SK-MEL-5 (cell line): ENCODE data around the gene NFKBIZ. TPM values are rescaled to one million over a fixed set of nuclear protein-coding genes. Genes with fewer than 3 reads are reported as not detected.

ENCODE experiments used
- DNase-seq: peaks from one replicate; pipeline ENCODE4 v3.0.0-alpha.2; 2016; ENCODE audit warnings: low read depth, low spot score
- in situ Hi-C: cut with HindIII; loops from 2 replicates; pipeline ENCODE4 v1.10.0; 2016; ENCODE audit warnings: low sequenced_read_pairs, high pct_unique_total_duplicates, low pct_unique_long_range_greater_than_20kb
- total RNA-seq: library from RNA; depleted of rRNA; stranded (reverse); fragments of >200 nt; shearing (Covaris generic); gene quantifications from 2 replicates; pipeline ENCODE4 v1.2.3, GENCODE V29; 2014

NFKBIZ gene
- total RNA-seq, 1 experiment from 2014 or later: 69.0 TPM

- in situ Hi-C loops: loop anchor here (25.0 kb wide), 1 partner anchor 718 kb away; no protein-coding TSS in a partner anchor
- no peak for DNase-seq
Measured at GRCh38 chr3:101819649-101820206, 29.6 kb upstream of the NFKBIZ start.

- in situ Hi-C loops: loop anchor here (25.0 kb wide), 1 partner anchor 716 kb away; no protein-coding TSS in a partner anchor
- no peak for DNase-seq
Measured at GRCh38 chr3:101821503-101821902, 27.8 kb upstream of the NFKBIZ start.

- in situ Hi-C loops: loop anchor here (25.0 kb wide), 1 partner anchor 714 kb away; no protein-coding TSS in a partner anchor
- DNase-seq: no peak
Measured at GRCh38 chr3:101823525-101823924, 25.8 kb upstream of the NFKBIZ start.

GRCh38 chr3:101824702-101825101 is 24.6 kb upstream of the NFKBIZ start:
- in situ Hi-C loops: loop anchor here (25.0 kb wide), 1 partner anchor 713 kb away; no protein-coding TSS in a partner anchor
- DNase-seq: no peak

DNA sequence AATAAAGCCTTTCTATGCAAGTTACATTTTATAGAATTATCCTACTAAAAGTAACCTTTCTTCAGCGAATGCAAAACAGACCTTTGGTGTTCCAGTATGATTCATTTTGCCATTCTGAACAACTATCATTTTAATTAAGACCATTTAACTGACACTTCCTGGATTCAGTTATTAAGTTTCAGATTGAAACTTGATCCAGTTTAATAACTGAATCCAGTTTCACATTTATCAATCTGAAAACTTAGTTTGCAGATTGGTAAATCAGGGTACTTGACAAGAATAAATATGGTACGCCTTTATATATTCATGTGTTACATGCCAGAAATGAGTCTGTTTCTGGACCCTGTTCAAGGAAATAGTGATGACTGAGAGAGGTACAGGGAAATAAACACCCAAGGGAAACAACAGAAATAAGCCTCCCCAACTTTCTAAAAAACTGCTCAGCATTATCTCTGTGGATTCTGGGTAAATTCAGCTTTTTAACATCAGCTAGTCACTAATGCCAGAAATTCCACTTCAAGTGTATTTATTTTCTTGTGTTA is 23.3 kb upstream of the NFKBIZ start:
- in situ Hi-C loops: no loop called here
- no peak for DNase-seq

DNA sequence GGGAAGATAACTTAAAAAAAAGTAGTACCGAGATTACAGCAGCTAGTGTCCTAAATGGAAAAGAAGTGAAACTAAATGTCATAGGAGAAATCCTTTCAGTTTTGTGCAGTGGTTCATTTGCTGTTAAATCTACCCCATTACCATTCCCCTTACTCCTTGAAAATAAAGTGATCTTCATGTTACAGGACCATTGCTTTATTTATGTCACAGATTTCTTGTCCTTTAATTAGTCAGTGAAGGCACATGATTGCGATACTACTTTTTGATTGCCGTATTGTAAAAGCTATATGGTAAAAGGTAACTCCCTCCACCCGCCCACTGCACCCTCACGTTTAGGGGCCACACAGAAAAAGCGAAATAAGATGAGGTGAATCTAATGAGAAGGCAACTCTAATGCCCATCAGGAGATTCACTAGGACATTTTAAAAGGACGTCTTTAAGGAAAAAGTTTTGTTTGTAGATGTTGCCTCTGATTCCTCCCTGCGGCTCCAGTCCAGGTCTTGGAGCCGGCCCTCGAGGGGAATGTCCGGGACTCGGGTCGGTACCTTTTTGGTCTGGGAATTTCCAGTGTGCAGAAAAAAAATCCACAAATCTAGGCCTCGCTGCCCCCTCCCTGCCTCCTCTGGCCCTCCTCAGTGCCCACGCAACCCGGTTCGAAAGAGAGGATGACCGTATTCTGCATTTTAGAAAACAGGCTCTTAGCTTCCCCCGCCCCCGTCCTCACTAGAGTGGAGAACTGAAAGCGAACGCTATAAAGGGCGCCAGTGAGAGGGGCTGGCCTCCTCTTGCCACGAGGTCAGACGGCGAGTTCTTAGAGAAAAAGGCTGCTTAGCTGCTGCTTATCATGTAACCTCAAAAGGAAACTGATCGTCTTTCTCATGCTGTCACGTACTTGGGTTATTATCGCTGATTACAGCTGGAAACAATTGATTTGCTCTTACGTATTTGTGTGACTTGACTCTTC is 21.8 kb upstream of the NFKBIZ start:
- in situ Hi-C loops: no loop called here
- peak; percentile 86 for DNase-seq

DNA sequence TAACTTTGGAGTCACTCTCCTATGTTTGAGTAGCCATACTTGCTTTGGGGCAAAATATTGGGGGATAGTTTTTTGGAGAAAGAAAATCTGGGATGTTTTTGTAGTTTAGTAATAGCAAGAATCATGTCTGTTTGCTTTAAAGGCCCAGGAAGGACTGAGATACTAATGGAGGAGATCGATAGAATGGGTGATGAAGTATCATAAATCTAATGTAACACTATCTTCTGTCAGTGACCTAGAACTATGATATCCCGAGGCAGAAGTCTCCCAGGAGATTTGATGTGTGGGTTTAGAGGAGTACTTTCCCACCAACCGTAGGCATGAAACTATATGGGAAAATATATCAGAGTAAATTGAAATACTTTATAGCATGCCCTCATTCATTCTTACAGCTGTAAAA is 21.0 kb upstream of the NFKBIZ start:
- in situ Hi-C loops: no loop called here

DNA sequence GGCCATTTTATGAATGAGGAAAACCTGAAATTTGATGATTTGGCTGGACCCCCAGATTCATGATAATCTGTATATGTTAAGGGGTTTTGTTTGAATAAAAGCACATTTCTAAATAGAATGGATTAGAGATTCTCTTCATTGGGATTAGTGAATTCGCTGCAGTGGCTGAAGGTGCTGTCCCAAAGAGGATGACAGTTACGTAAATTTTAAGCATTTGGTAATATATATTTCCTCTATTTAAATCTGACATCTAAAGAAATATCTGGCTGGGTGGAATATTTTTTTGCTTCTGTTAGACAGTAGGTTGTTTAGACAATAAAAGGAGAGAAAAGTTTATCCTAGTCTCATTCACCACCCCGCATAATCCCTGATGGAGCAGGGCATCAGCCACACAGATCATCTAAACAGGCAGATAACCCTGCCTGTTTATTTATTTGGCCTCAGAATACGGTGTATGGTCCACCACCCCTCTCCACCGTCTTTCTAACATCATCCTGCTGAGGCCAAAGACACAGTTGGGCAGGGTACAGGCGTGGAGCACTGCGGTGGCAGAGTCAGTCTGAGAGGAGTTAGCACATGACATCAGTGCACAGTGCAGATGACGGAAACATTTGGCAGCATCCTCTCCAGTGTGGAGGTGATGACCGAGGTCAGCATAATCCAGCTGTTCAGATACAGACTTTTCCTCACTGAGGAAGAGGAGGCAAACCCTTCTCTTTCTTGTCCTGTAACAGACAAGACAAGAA is 20.4 kb upstream of the NFKBIZ start:
- in situ Hi-C loops: no loop called here
- DNase-seq: peak; percentile 37

More for the DNA sequence above, 21.0 kb upstream of the NFKBIZ start:
- peak; percentile 15 for DNase-seq

GRCh38 chr3:101829437-101829830 is 19.9 kb upstream of the NFKBIZ start:
- DNase-seq: no peak
- in situ Hi-C loops: no loop called here

DNA sequence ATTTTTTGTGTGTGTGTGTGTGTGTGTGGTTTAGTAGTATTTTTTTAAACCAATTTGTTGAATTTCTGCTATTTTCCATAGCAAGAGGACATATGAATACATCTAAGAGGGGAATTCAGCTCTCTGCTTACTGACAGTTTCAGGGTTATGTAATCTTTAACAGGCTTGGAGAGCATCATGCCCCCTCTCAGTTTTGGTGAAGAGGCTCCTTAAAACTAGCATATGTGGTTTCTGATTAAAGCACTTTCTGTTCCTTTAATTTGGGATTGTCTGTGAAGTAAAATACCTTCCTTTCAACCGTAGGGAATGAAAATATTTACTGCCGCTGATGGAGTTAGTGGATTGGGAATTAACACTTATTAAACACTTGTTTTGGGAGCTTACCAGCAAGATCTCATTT is 19.4 kb upstream of the NFKBIZ start:
- DNase-seq: no peak
- in situ Hi-C loops: no loop called here

DNA sequence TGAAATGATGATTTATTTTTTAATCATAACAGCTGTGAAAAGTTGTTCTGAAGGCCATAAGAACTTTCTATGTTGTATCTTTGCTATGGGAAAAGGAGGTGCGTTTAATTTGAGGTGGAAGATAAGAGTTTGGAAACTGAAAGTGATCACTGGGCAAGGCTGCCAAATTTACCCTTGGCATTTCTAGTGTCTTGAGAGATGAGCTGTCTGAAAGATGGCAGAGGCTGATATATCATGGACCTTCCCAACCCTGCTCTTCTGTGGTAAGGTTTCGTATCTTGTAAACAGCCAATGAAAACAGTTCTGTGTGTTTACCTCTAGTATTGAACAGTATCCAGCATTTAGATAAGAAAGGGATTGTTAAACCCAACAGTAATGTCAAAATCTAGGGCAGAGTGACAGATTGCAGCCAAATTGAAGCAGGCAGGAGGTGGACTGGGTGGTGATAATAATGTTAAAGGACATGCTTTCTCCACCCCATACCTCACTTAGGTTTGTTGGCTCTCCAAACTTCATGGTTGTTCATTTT is 15.8 kb upstream of the NFKBIZ start:
- no peak for DNase-seq
- in situ Hi-C loops: no loop called here

- in situ Hi-C loops: no loop called here
- DNase-seq: no peak
Measured at GRCh38 chr3:101835676-101836075, 13.6 kb upstream of the NFKBIZ start.

- in situ Hi-C loops: no loop called here
- DNase-seq: no peak
Measured at GRCh38 chr3:101836160-101836559, 13.2 kb upstream of the NFKBIZ start.

GRCh38 chr3:101836652-101837598 is 12.4 kb upstream of the NFKBIZ start:
- peak; percentile 32 for DNase-seq
- in situ Hi-C loops: no loop called here

GRCh38 chr3:101838691-101839090 is 10.6 kb upstream of the NFKBIZ start:
- in situ Hi-C loops: no loop called here
- DNase-seq: no peak

DNA sequence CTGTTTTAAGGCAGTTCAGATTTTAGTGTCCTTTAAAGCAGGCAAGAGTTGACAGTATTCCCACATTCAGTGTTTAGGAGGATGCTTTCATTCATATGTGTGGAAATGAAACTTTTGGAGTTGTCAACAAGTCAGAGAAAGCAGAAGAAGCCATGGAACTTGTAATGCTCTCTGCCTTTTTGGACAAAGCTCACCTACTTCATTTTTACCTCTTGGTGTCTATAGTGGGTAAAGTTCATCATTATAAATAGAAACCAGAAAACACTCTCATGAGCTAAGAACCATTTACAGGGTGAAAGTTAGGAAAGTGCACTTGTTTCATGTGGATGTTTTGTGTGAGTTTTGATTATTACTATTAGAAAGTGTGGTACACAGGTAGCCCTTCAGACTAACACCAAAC is 9.2 kb upstream of the NFKBIZ start:
- no peak for DNase-seq
- in situ Hi-C loops: no loop called here
